ENCODE data around the gene HDDC3. TPM values are rescaled to one million over a fixed set of nuclear protein-coding genes. Genes with fewer than 3 reads are reported as not detected.
A peak's percentile ranks its signal among the peaks of the same experiment; 100 is the strongest.
"Not testable (repeated sequence)": the region's sequence is repeated elsewhere in the genome, so short reads cannot be mapped to it uniquely, and the experiment has no call there.

HDDC3 gene
- total RNA-seq, 2 experiments from 2014 or later: 33.2 to 39.3 TPM

GRCh38 chr15:90909449-90909848 lies 22.9 kb downstream of the HDDC3 start:
- CTCF ChIA-PET: interaction anchor here (1.2 to 1.6 kb wide), 2 partner anchors 14 to 17 kb away, joined by 3 read pairs; no protein-coding TSS in a partner anchor
- H3K27me3 Mint-ChIP-seq; ATAC-seq; DNase-seq; H3K9me3 Mint-ChIP-seq (ENCODE audit: low read depth); H3K4me3 Mint-ChIP-seq; H3K27ac Mint-ChIP-seq: not testable (repeated sequence)
- H3K36me3 Mint-ChIP-seq: peaks cover 75% of the 10 kb centered on the region
- H3K4me1 Mint-ChIP-seq: peaks cover 15% of the 10 kb centered on the region

GRCh38 chr15:90907838-90908507 lies 24.4 kb downstream of the HDDC3 start:
- CTCF ChIA-PET: interaction anchor here (0.9 kb wide), 1 partner anchor 10 kb away, joined by 3 read pairs; no protein-coding TSS in a partner anchor
- no peak overlapping the region for H3K27ac Mint-ChIP-seq
- H3K36me3 Mint-ChIP-seq: peaks cover 66% of the 10 kb centered on the region
- no peak overlapping the region for H3K4me3 Mint-ChIP-seq
- no peaks in the 10 kb centered on the region for H3K9me3 Mint-ChIP-seq (ENCODE audit: low read depth)
- H3K4me1 Mint-ChIP-seq: peaks cover 24% of the 10 kb centered on the region
- ATAC-seq (no peak), DNase-seq (no peak)
- no peaks in the 10 kb centered on the region for H3K27me3 Mint-ChIP-seq

- no peak for DNase-seq
- Mint-ChIP-seq H3K27ac (no peak overlapping the region), H3K27me3 (no peaks in the 10 kb centered on the region), H3K4me3 (no peak overlapping the region), H3K9me3 (ENCODE audit: low read depth) (no peaks in the 10 kb centered on the region), H3K36me3 (peaks cover 63% of the 10 kb centered on the region), H3K4me1 (peaks cover 24% of the 10 kb centered on the region)
- CTCF ChIA-PET: interaction anchor here (0.9 to 9.5 kb wide), 4 partner anchors 11 to 367 kb away, joined by 3 to 181 read pairs (median 7); partner anchors contain the start of genes HDDC3 and UNC45A
- ATAC-seq: no peak
Measured at GRCh38 chr15:90907051-90907660, 25.2 kb downstream of the HDDC3 start.

GRCh38 chr15:90906181-90906849 lies 26.0 kb downstream of the HDDC3 start:
- DNase-seq: no peak
- CTCF ChIA-PET: interaction anchor here (0.7 to 9.5 kb wide), 5 partner anchors 17 to 367 kb away, joined by 3 to 181 read pairs (median 3); partner anchors contain the start of genes HDDC3 and UNC45A
- Mint-ChIP-seq H3K27ac (no peak overlapping the region), H3K27me3 (no peaks in the 10 kb centered on the region), H3K9me3 (ENCODE audit: low read depth) (no peaks in the 10 kb centered on the region), H3K4me3 (no peak overlapping the region), H3K4me1 (peaks cover 33% of the 10 kb centered on the region), H3K36me3 (peaks cover 60% of the 10 kb centered on the region)
- no peak for ATAC-seq

- Mint-ChIP-seq H3K27ac (no peak overlapping the region), H3K9me3 (ENCODE audit: low read depth) (no peaks in the 10 kb centered on the region), H3K4me3 (no peak overlapping the region), H3K4me1 (peaks cover 36% of the 10 kb centered on the region), H3K36me3 (peaks cover 54% of the 10 kb centered on the region), H3K27me3 (no peaks in the 10 kb centered on the region)
- ATAC-seq (no peak), DNase-seq (no peak)
- CTCF ChIA-PET: interaction anchor here (0.7 to 9.5 kb wide), 6 partner anchors 16 to 258 kb away, joined by 3 to 181 read pairs (median 4); partner anchors contain the start of genes HDDC3 and UNC45A
Measured at GRCh38 chr15:90905306-90906180, 26.8 kb downstream of the HDDC3 start.

- Mint-ChIP-seq H3K27me3 (no peaks in the 10 kb centered on the region), H3K9me3 (ENCODE audit: low read depth) (no peaks in the 10 kb centered on the region), H3K27ac (no peak overlapping the region), H3K36me3 (peaks cover 46% of the 10 kb centered on the region), H3K4me1 (peaks cover 39% of the 10 kb centered on the region), H3K4me3 (no peak overlapping the region)
- ATAC-seq: no peak
- CTCF ChIA-PET: interaction anchor here (0.8 to 9.5 kb wide), 6 partner anchors 15 to 257 kb away, joined by 3 to 181 read pairs (median 8); partner anchors contain the start of genes HDDC3 and UNC45A
- no peak for DNase-seq
Measured at GRCh38 chr15:90904746-90905145, 27.6 kb downstream of the HDDC3 start.

- DNase-seq (no peak), ATAC-seq (no peak)
- Mint-ChIP-seq H3K27ac (peak overlapping the region; percentile 82), H3K36me3 (peaks cover 39% of the 10 kb centered on the region), H3K27me3 (no peaks in the 10 kb centered on the region), H3K4me1 (peaks cover 39% of the 10 kb centered on the region), H3K9me3 (ENCODE audit: low read depth) (no peaks in the 10 kb centered on the region), H3K4me3 (peak overlapping the region; percentile 79)
- CTCF ChIA-PET: interaction anchor here (0.8 to 9.5 kb wide), 16 partner anchors 11 to 584 kb away, joined by 3 to 181 read pairs (median 5); partner anchors contain the start of genes BLM, HDDC3 and UNC45A
Measured at GRCh38 chr15:90903733-90904536, 28.4 kb downstream of the HDDC3 start.

- CTCF ChIA-PET: interaction anchor here (0.7 to 9.5 kb wide), 25 partner anchors 10 to 584 kb away, joined by 3 to 181 read pairs (median 3); partner anchors contain the start of genes BLM, HDDC3 and UNC45A
- DNase-seq (peak; percentile 82), ATAC-seq (peak; percentile 70)
- Mint-ChIP-seq H3K27me3 (no peaks in the 10 kb centered on the region), H3K27ac (peak within 1 kb of the TSS; percentile 91), H3K9me3 (ENCODE audit: low read depth) (no peaks in the 10 kb centered on the region), H3K4me1 (peaks cover 39% of the 10 kb centered on the region), H3K4me3 (peak within 1 kb of the TSS; percentile 87), H3K36me3 (peaks cover 35% of the 10 kb centered on the region)
Measured at GRCh38 chr15:90902840-90903732, 29.3 kb downstream of the HDDC3 start, which contains the start of gene MAN2A2. Gene MAN2A2, plus strand, starts transcription at chr15:90903302. Its CDS starts 906 bp downstream, at chr15:90904208.

GRCh38 chr15:90902040-90902839 lies 30.1 kb downstream of the HDDC3 start:
- Mint-ChIP-seq H3K27me3 (no peaks in the 10 kb centered on the region), H3K36me3 (peaks cover 27% of the 10 kb centered on the region), H3K4me3 (peak overlapping the region; percentile 87), H3K9me3 (ENCODE audit: low read depth) (no peaks in the 10 kb centered on the region), H3K27ac (peak overlapping the region; percentile 91), H3K4me1 (peaks cover 39% of the 10 kb centered on the region)
- ATAC-seq (peak; percentile 81), DNase-seq (peak; percentile 85)
- CTCF ChIA-PET: interaction anchor here (0.6 to 9.5 kb wide), 28 partner anchors 9 to 1657 kb away, joined by 3 to 181 read pairs (median 3); partner anchors contain the start of genes BLM, HDDC3 and UNC45A

- CTCF ChIA-PET: interaction anchor here (0.6 to 9.5 kb wide), 15 partner anchors 8 to 1656 kb away, joined by 3 to 181 read pairs (median 4); partner anchors contain the start of genes HDDC3 and UNC45A
Measured at GRCh38 chr15:90901175-90902039, 30.9 kb downstream of the HDDC3 start.

More at GRCh38 chr15:90901175-90902039, 30.9 kb downstream of the HDDC3 start:
- Mint-ChIP-seq H3K4me1 (peaks cover 39% of the 10 kb centered on the region), H3K9me3 (ENCODE audit: low read depth) (no peaks in the 10 kb centered on the region), H3K27me3 (no peaks in the 10 kb centered on the region), H3K36me3 (peaks cover 24% of the 10 kb centered on the region), H3K27ac (peak overlapping the region; percentile 91), H3K4me3 (peak overlapping the region; percentile 87)
- ATAC-seq: no peak
- no peak for DNase-seq
